HepG2 (cell line): ENCODE data around the gene BAZ2A. TPM values are rescaled to one million over a fixed set of nuclear protein-coding genes. Genes with fewer than 3 reads are reported as not detected.

ENCODE experiments used
- AKAP8 ChIP-seq: sonication (generic); formaldehyde crosslinking; IDR thresholded peaks from 2 replicates; pipeline ENCODE4 v1.5.1; 2020; ENCODE audit warnings: mild to moderate bottlenecking, missing genetic modification reagents
- CHCHD3 ChIP-seq: sonication (generic); formaldehyde crosslinking; IDR thresholded peaks from 2 replicates; pipeline ENCODE4 v1.8.0; 2022; ENCODE audit warnings: mild to moderate bottlenecking, missing genetic modification reagents, moderate library complexity
- ELF4 ChIP-seq: sonication (generic); formaldehyde crosslinking; IDR thresholded peaks from 2 replicates; pipeline ENCODE4 v1.5.0; 2020; ENCODE audit warnings: missing genetic modification reagents, mild to moderate bottlenecking, moderate library complexity, borderline replicate concordance
- FOXA1 ChIP-seq, 2 experiments: fragments of 450-650 bp in 1 of 2; sonication (generic) in 1 of 2; formaldehyde crosslinking in 1 of 2; IDR thresholded peaks; 2 replicates each; pipeline versions ENCODE4 v1.4.0 to v1.6.1; 2016 to 2020; ENCODE audit warnings: missing genetic modification reagents in 1 of 2
- GABPA ChIP-seq, 2 experiments: IDR thresholded peaks; 2 replicates each; pipeline ENCODE4 v1.6.1; 2011 to 2016; ENCODE audit warnings: low read depth in 2 of 2, low read length in 1 of 2, missing biosample characterization in 1 of 2, missing genetic modification characterization in 1 of 2
- GMEB1 ChIP-seq: sonication (generic); formaldehyde crosslinking; IDR thresholded peaks from 2 replicates; pipeline ENCODE4 v1.5.1; 2020; ENCODE audit warnings: missing genetic modification reagents, mild to moderate bottlenecking, borderline replicate concordance
- HNRNPLL ChIP-seq: fragments of 200-400 bp; formaldehyde crosslinking; IDR thresholded peaks from 2 replicates; pipeline ENCODE4 v1.6.1; 2017; ENCODE audit warnings: mild to moderate bottlenecking, low read depth, low read length; ENCODE audit not compliant: poor library complexity, severe bottlenecking
- KDM1A ChIP-seq: IDR thresholded peaks from 2 replicates; pipeline ENCODE4 v1.6.1; 2016; ENCODE audit warnings: missing compliant biosample characterization
- KDM2A ChIP-seq: sonication (generic); formaldehyde crosslinking; IDR thresholded peaks from 2 replicates; pipeline ENCODE4 v1.4.0; 2020; ENCODE audit warnings: low read depth, missing genetic modification reagents, borderline replicate concordance
- MAZ ChIP-seq, 2 experiments: sonication (generic) in 1 of 2; formaldehyde crosslinking in 1 of 2; IDR thresholded peaks; 2 replicates each; pipeline versions ENCODE4 v1.5.0 to v1.6.1; 2012 to 2020; ENCODE audit warnings: low read depth in 2 of 2, mild to moderate bottlenecking in 2 of 2, borderline replicate concordance in 1 of 2, improper control_type of control experiment in 1 of 2, low read length in 1 of 2, missing genetic modification reagents in 1 of 2, moderate library complexity in 1 of 2
- MED1 ChIP-seq: sonication (generic); formaldehyde crosslinking; IDR thresholded peaks from 2 replicates; pipeline ENCODE4 v1.4.0; 2020; ENCODE audit warnings: missing genetic modification reagents
- MXD4 ChIP-seq: IDR thresholded peaks from 2 replicates; pipeline ENCODE4 v1.6.1; 2016; ENCODE audit warnings: mild to moderate bottlenecking, missing biosample characterization, missing genetic modification reagents
- MYC ChIP-seq: sonication (generic); formaldehyde crosslinking; IDR thresholded peaks from 2 replicates; pipeline ENCODE4 v1.9.0; 2021; ENCODE audit warnings: missing genetic modification reagents, borderline replicate concordance
- NBN ChIP-seq: fragments of 450-650 bp; conservative IDR thresholded peaks from 2 replicates; pipeline ENCODE4 v1.6.1; 2017
- NFYC ChIP-seq: IDR thresholded peaks from 2 replicates; pipeline ENCODE4 v1.6.1; 2016; ENCODE audit warnings: missing genetic modification reagents, missing compliant biosample characterization
- PHB2 ChIP-seq: fragments of 450-650 bp; IDR thresholded peaks from 2 replicates; pipeline ENCODE4 v1.6.1; 2018; ENCODE audit not compliant: partially characterized antibody
- SRSF4 ChIP-seq: fragments of 200-400 bp; formaldehyde crosslinking; IDR thresholded peaks from one replicate; pipeline ENCODE4 v1.6.1; 2018; ENCODE audit warnings: mild to moderate bottlenecking, low read depth, low read length, moderate library complexity; ENCODE audit not compliant: poor library complexity, severe bottlenecking
- SUZ12 ChIP-seq: fragments of 150-350 bp; IDR thresholded peaks from 2 replicates; pipeline ENCODE4 v1.6.1; 2014; ENCODE audit warnings: low read depth, low read length
- TFDP2 ChIP-seq: sonication (generic); formaldehyde crosslinking; IDR thresholded peaks from 2 replicates; pipeline ENCODE4 v1.4.0; 2020; ENCODE audit warnings: missing genetic modification reagents
- TFE3 ChIP-seq: IDR thresholded peaks from 2 replicates; pipeline ENCODE4 v1.6.1; 2016
- WIZ ChIP-seq: sonication (generic); formaldehyde crosslinking; IDR thresholded peaks from 2 replicates; pipeline ENCODE4 v1.5.1; 2020; ENCODE audit warnings: mild to moderate bottlenecking, missing genetic modification reagents
- ZFP90 ChIP-seq: sonication (generic); formaldehyde crosslinking; IDR thresholded peaks from 2 replicates; pipeline ENCODE4 v1.8.0; 2022; ENCODE audit warnings: missing genetic modification reagents, mild to moderate bottlenecking, inconsistent platforms, borderline replicate concordance
- ZNF264 ChIP-seq: sonication (generic); formaldehyde crosslinking; IDR thresholded peaks from 2 replicates; pipeline ENCODE4 v1.4.0; 2020; ENCODE audit warnings: missing genetic modification reagents
- ZNF430 ChIP-seq: sonication (generic); formaldehyde crosslinking; IDR thresholded peaks from 2 replicates; pipeline ENCODE4 v1.9.0; 2021; ENCODE audit warnings: mild to moderate bottlenecking, missing genetic modification reagents
- ZNF451 ChIP-seq: sonication (generic); formaldehyde crosslinking; IDR thresholded peaks from 2 replicates; pipeline ENCODE4 v1.5.0; 2020; ENCODE audit warnings: mild to moderate bottlenecking, missing genetic modification reagents
- ZNF749 ChIP-seq: sonication (generic); formaldehyde crosslinking; IDR thresholded peaks from 2 replicates; pipeline ENCODE4 v1.8.0; 2022; ENCODE audit warnings: mild to moderate bottlenecking, missing genetic modification reagents, moderate library complexity, borderline replicate concordance
- ZSCAN29 ChIP-seq: sonication (generic); formaldehyde crosslinking; conservative IDR thresholded peaks from 2 replicates; pipeline ENCODE4 v1.4.0; 2020; ENCODE audit warnings: mild to moderate bottlenecking, missing genetic modification reagents
- polyA plus RNA-seq, 8 experiments: library from polyadenylated mRNA; depleted of rRNA in 3 of 8; stranded (reverse) in 7 of 8; unstranded in 1 of 8; fragments of >200 nt; fragmentation: Illumina TruSeq in 4 of 8; extraction: Trizol in 4 of 8; gene quantifications; 2 replicates each; pipeline versions ENCODE4 v1.2.1 to v1.2.3, GENCODE V29; 2011 to 2016; ENCODE audit warnings: low read depth in 4 of 8, missing spikeins in 1 of 8, mixed read lengths in 1 of 8; ENCODE audit not compliant: insufficient read depth in 1 of 8
- total RNA-seq, 5 experiments: library from RNA; depleted of rRNA; stranded (reverse); fragments of >200 nt; fragmentation: Illumina TruSeq; extraction: Trizol; gene quantifications; 2 replicates each; pipeline ENCODE4 v1.2.3, GENCODE V29; 2016; ENCODE audit warnings: low read depth in 1 of 5

Gene BAZ2A
- total and polyA plus RNA-seq, 2 of the 13 experiments (the other 11 are each of a cell fraction or from before 2014, with no cell fraction given) = 21.8 to 73.5 TPM

GRCh38 chr12:56630180-56630632 lies at the start of gene BAZ2A (continued):
- TF ChIP-seq GMEB1 (CRISPR knock-in tag) (peak; percentile 49; the same call in 1 of the 2 replicates), NBN (no peak), MAZ (IDR thresholded peaks at IDR 0.05; ENCODE audit: borderline replicate concordance, low read depth, low read length) (peak; percentile 88), MAZ (CRISPR knock-in tag; IDR thresholded peaks at IDR 0.05; ENCODE audit: low read depth) (peak; percentile 83; the same call in 1 of the 2 replicates), GABPA (IDR thresholded peaks at IDR 0.05; ENCODE audit: low read depth, low read length) (peak; percentile 21; the same call in 1 of the 2 replicates), GABPA (CRISPR knock-in tag; IDR thresholded peaks at IDR 0.05; ENCODE audit: low read depth) (peak; percentile 79), FOXA1 (IDR thresholded peaks at IDR 0.05) (no peak), FOXA1 (CRISPR knock-in tag; IDR thresholded peaks at IDR 0.05) (0 out of 2 replicates have a peak, but pooled peaks have one; percentile 20), TFE3 (0 out of 2 replicates have a peak, but pooled peaks have one; percentile 31), HNRNPLL (no peak), MYC (CRISPR knock-in tag) (peak; percentile 87; the same call in 1 of the 2 replicates), MXD4 (peak; percentile 85), SUZ12 (no peak), AKAP8 (CRISPR knock-in tag) (peak; percentile 80; the same call in 1 of the 2 replicates), KDM1A (CRISPR knock-in tag) (0 out of 2 replicates have a peak, but pooled peaks have one; percentile 19), KDM2A (CRISPR knock-in tag) (peak; percentile 88; the same call in 1 of the 2 replicates), WIZ (no peak), ZSCAN29 (no peak), ZNF264 (CRISPR knock-in tag) (no peak), ELF4 (CRISPR knock-in tag) (no peak), ZNF451 (CRISPR knock-in tag) (peak; percentile 59; the same call in 1 of the 2 replicates), ZFP90 (CRISPR knock-in tag) (no peak), PHB2 (no peak), SRSF4 (no peak), ZNF749 (CRISPR knock-in tag) (no peak), CHCHD3 (no peak), ZNF430 (CRISPR knock-in tag) (peak; percentile 74; the same call in 1 of the 2 replicates), MED1 (CRISPR knock-in tag) (peak; percentile 60), NFYC (CRISPR knock-in tag) (0 out of 2 replicates have a peak, but pooled peaks have one; percentile 26), TFDP2 (CRISPR knock-in tag) (peak; percentile 61; the same call in 1 of the 2 replicates)
